COLO668 (cell line): ENCODE data around the gene LRRC4B.

Experiments used
- DNase-seq: peaks from one replicate; lab custom pipeline; 2025; ENCODE audit not compliant: unreplicated experiment; lab: John Stamatoyannopoulos, UW

Gene LRRC4B

DNA sequence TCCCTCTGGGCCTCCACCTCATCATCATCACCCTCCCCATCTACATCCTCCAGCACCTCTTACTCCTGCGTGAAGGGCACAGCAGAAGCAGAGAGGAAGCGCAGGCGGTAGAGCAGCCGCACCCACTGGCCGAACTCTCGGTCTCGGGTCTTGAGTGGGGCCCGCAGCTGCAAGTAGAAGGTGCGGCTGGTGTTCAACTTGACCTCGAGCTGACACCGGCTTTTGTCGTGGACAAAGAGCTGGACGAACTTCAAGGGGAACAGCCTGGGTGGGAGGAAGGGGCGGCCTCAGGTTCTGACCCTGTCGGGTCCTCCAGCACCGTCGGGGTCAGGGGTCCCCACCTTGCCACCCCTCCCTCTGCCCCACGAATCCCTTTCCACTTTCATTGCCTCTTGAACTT, 100.7 kb downstream of the LRRC4B start:
- DNase-seq: no peak
